ENCODE results near the gene ORMDL3.
"Not testable (repeated sequence)": the region's sequence is repeated elsewhere in the genome, so short reads cannot be mapped to it uniquely, and the experiment has no call there.

The ORMDL3 gene

GRCh38 chr17:39925282-39926134, 1.9 kb downstream of the ORMDL3 start:
- no peak for DNase-seq (ENCODE audit: low read depth in 1 of 2, low spot score in 1 of 2)

- no peak for DNase-seq (ENCODE audit: low read depth in 1 of 2, low spot score in 1 of 2)
These were observed 2.7 kb downstream of the ORMDL3 start for GRCh38 chr17:39924691-39925055.

- no peak for DNase-seq (ENCODE audit: low read depth in 1 of 2, low spot score in 1 of 2)
These were observed 3.3 kb downstream of the ORMDL3 start for GRCh38 chr17:39923836-39924690.

GRCh38 chr17:39923230-39923629, 4.2 kb downstream of the ORMDL3 start:
- DNase-seq (ENCODE audit: low read depth in 1 of 2, low spot score in 1 of 2): no peak

GRCh38 chr17:39922006-39922405, 5.4 kb downstream of the ORMDL3 start:
- no peak for DNase-seq (ENCODE audit: low read depth in 1 of 2, low spot score in 1 of 2)

- no peak for DNase-seq (ENCODE audit: low read depth in 1 of 2, low spot score in 1 of 2)
These were observed 6.1 kb downstream of the ORMDL3 start for GRCh38 chr17:39921323-39921722.

- peak in 1 of 2 donors; percentile 23 for DNase-seq (ENCODE audit: low read depth in 1 of 2, low spot score in 1 of 2)
These were observed 6.9 kb downstream of the ORMDL3 start for GRCh38 chr17:39920218-39921210.

GRCh38 chr17:39919087-39919683, 8.2 kb downstream of the ORMDL3 start:
- no peak for DNase-seq (ENCODE audit: low read depth in 1 of 2, low spot score in 1 of 2)

- no peak for DNase-seq (ENCODE audit: low read depth in 1 of 2, low spot score in 1 of 2)
These were observed 10.5 kb downstream of the ORMDL3 start for GRCh38 chr17:39916918-39917317.

GRCh38 chr17:39915559-39915958, 11.8 kb downstream of the ORMDL3 start:
- no peak for DNase-seq (ENCODE audit: low read depth in 1 of 2, low spot score in 1 of 2)

- no peak for DNase-seq (ENCODE audit: low read depth in 1 of 2, low spot score in 1 of 2)
These were observed 13.4 kb downstream of the ORMDL3 start for GRCh38 chr17:39913989-39914388.

- DNase-seq (ENCODE audit: low read depth in 1 of 2, low spot score in 1 of 2): no peak
These were observed 18.5 kb downstream of the ORMDL3 start for GRCh38 chr17:39908789-39909352.

GRCh38 chr17:39904990-39905288, 22.5 kb downstream of the ORMDL3 start:
- no peak for DNase-seq (ENCODE audit: low read depth in 1 of 2, low spot score in 1 of 2)

- DNase-seq (ENCODE audit: low read depth in 1 of 2, low spot score in 1 of 2): no peak
These were observed 24.1 kb downstream of the ORMDL3 start for GRCh38 chr17:39903158-39903884.

- not testable (repeated sequence) for DNase-seq (ENCODE audit: low read depth in 1 of 2, low spot score in 1 of 2)
These were observed 25.4 kb downstream of the ORMDL3 start for GRCh38 chr17:39902027-39902426.

GRCh38 chr17:39899215-39899614, 28.2 kb downstream of the ORMDL3 start:
- no peak for DNase-seq (ENCODE audit: low read depth in 1 of 2, low spot score in 1 of 2)

- no peak for DNase-seq (ENCODE audit: low read depth in 1 of 2, low spot score in 1 of 2)
These were observed 29.3 kb downstream of the ORMDL3 start for GRCh38 chr17:39898088-39898487.

GRCh38 chr17:39894681-39895376, 32.6 kb downstream of the ORMDL3 start:
- no peak for DNase-seq (ENCODE audit: low read depth in 1 of 2, low spot score in 1 of 2)

- DNase-seq (ENCODE audit: low read depth in 1 of 2, low spot score in 1 of 2): no peak
These were observed 38.2 kb downstream of the ORMDL3 start for GRCh38 chr17:39889200-39889599.
